ENCODE results near the gene OAS3.
"Not testable (repeated sequence)": the region's sequence is repeated elsewhere in the genome, so short reads cannot be mapped to it uniquely, and the experiment has no call there.

OAS3 gene

GRCh38 chr12:112947761-112948160, 9.5 kb downstream of the OAS3 start:
- ATAC-seq (replicated peaks) = no peak
- H3K36me3 Mint-ChIP-seq (ENCODE audit: insufficient read depth) = peaks cover 38% of the 10 kb centered on the region
- no peaks in the 10 kb centered on the region for H3K4me1 Mint-ChIP-seq (ENCODE audit: low read depth in 2 of 2)
- no peak overlapping the region for H3K4me3 Mint-ChIP-seq
- no peaks in the 10 kb centered on the region for H3K9me3 Mint-ChIP-seq
- no peaks in the 10 kb centered on the region for H3K27me3 Mint-ChIP-seq
- peak overlapping the region in 1 of 2 donors; percentile 46 for H3K27ac Mint-ChIP-seq
- DNase-seq = no peak

- Mint-ChIP-seq H3K27me3 (no peaks in the 10 kb centered on the region), H3K4me3 (no peak overlapping the region), H3K9me3 (no peaks in the 10 kb centered on the region), H3K4me1 (ENCODE audit: low read depth in 2 of 2) (no peaks in the 10 kb centered on the region), H3K27ac (no peak overlapping the region), H3K36me3 (ENCODE audit: insufficient read depth) (peaks cover 38% of the 10 kb centered on the region)
- DNase-seq (no peak), ATAC-seq (replicated peaks) (no peak)
Observed at GRCh38 chr12:112948806-112949205, 10.5 kb downstream of the OAS3 start.

GRCh38 chr12:112950701-112951100, 12.4 kb downstream of the OAS3 start:
- Mint-ChIP-seq H3K4me1 (ENCODE audit: low read depth in 2 of 2) (no peaks in the 10 kb centered on the region), H3K27ac (no peak overlapping the region), H3K36me3 (ENCODE audit: insufficient read depth) (peaks cover 23% of the 10 kb centered on the region), H3K9me3 (no peaks in the 10 kb centered on the region), H3K27me3 (no peaks in the 10 kb centered on the region), H3K4me3 (no peak overlapping the region)
- ATAC-seq (replicated peaks) = no peak
- no peak for DNase-seq

GRCh38 chr12:112957125-112957524, 18.9 kb downstream of the OAS3 start:
- H3K27ac Mint-ChIP-seq; DNase-seq; ATAC-seq (replicated peaks); H3K4me1 Mint-ChIP-seq (ENCODE audit: low read depth in 2 of 2); H3K9me3 Mint-ChIP-seq; H3K36me3 Mint-ChIP-seq (ENCODE audit: insufficient read depth); H3K27me3 Mint-ChIP-seq; H3K4me3 Mint-ChIP-seq: not testable (repeated sequence)

DNA sequence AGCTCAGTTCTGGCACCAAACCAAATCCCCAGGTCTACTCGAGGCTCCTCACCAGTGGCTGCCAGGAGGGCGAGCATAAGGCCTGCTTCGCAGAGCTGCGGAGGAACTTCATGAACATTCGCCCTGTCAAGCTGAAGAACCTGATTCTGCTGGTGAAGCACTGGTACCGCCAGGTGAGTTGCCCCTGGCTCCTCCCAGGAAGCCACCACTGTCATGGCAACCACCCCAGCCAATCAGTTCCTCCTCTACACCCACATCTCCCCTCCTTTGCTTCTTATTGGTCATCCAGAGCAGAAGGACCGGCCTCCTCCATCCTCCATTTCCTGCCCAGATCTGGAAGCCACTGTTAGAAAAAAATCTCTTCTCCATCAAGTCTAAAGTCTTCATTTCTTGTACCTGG, 22.8 kb downstream of the OAS3 start:
- no peak for ATAC-seq (replicated peaks)
- Mint-ChIP-seq H3K4me3 (no peak overlapping the region), H3K27me3 (no peaks in the 10 kb centered on the region), H3K27ac (no peak overlapping the region), H3K9me3 (no peaks in the 10 kb centered on the region), H3K36me3 (ENCODE audit: insufficient read depth) (peaks cover 21% of the 10 kb centered on the region), H3K4me1 (ENCODE audit: low read depth in 2 of 2) (peaks cover 6% of the 10 kb centered on the region in 2 donors)
- DNase-seq = no peak

DNA sequence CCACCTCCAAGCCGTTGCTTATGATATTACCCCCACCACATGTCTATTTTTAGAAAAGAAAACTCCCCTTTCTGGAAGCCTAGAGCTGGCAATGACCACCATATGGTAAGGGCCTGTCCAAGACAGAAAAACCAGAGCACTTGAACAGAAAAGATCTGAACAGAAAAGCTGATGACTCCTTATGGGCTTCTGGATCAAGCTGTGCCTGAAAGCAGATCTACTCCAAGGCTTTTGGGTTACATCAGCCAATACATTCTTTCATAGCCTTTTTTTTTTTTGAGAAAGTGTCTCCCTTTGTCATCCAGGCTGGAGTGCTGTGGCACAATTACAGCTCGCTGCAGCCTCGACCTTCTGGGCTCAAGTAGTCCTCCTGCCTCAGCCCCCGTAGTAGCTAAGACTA, 23.3 kb downstream of the OAS3 start:
- ATAC-seq (replicated peaks) (no peak), DNase-seq (no peak)
- Mint-ChIP-seq H3K9me3 (no peaks in the 10 kb centered on the region), H3K36me3 (ENCODE audit: insufficient read depth) (peaks cover 24% of the 10 kb centered on the region), H3K4me1 (ENCODE audit: low read depth in 2 of 2) (peaks cover 4 to 6% of the 10 kb centered on the region in 2 donors), H3K27ac (no peak overlapping the region), H3K4me3 (no peak overlapping the region), H3K27me3 (no peaks in the 10 kb centered on the region)

- Mint-ChIP-seq H3K36me3 (ENCODE audit: insufficient read depth) (peaks cover 26% of the 10 kb centered on the region), H3K4me3 (no peak overlapping the region), H3K4me1 (ENCODE audit: low read depth in 2 of 2) (peaks cover 4 to 6% of the 10 kb centered on the region in 2 donors), H3K27me3 (no peaks in the 10 kb centered on the region), H3K27ac (no peak overlapping the region), H3K9me3 (no peaks in the 10 kb centered on the region)
- no peak for ATAC-seq (replicated peaks)
- no peak for DNase-seq
Observed at GRCh38 chr12:112962561-112962960, 24.3 kb downstream of the OAS3 start.

GRCh38 chr12:112963227-112963861, 25.1 kb downstream of the OAS3 start:
- H3K36me3 Mint-ChIP-seq (ENCODE audit: insufficient read depth) = peaks cover 29% of the 10 kb centered on the region
- no peaks in the 10 kb centered on the region for H3K27me3 Mint-ChIP-seq
- H3K27ac Mint-ChIP-seq = no peak overlapping the region
- no peak for ATAC-seq (replicated peaks)
- no peaks in the 10 kb centered on the region for H3K9me3 Mint-ChIP-seq
- DNase-seq = no peak
- peaks cover 4 to 6% of the 10 kb centered on the region in 2 donors for H3K4me1 Mint-ChIP-seq (ENCODE audit: low read depth in 2 of 2)
- no peak overlapping the region for H3K4me3 Mint-ChIP-seq

DNA sequence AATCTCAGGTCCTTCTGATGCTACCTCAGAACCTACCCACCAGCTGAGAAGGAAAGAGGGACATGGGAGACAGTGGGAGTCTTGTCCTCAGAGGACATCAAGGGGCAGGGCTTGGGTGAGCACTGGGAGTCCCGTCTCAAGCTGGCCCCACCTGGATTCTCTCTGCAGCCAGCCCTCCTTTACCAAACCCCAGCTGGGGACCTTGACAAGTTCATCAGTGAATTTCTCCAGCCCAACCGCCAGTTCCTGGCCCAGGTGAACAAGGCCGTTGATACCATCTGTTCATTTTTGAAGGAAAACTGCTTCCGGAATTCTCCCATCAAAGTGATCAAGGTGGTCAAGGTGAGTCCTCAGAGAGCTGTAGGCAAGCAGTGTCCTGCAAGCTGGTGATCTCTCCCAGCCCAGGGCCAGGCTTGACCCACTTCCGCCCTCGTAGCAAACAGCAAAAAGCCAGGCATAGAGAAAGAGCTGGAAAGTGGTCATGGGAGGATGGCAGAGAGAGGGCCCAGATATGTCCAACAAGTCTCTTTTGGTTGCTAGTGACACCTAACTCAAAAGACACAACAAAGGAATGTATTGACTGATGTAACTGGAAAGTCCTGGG, 25.9 kb downstream of the OAS3 start:
- Mint-ChIP-seq H3K9me3 (no peaks in the 10 kb centered on the region), H3K27ac (no peak overlapping the region), H3K36me3 (ENCODE audit: insufficient read depth) (peaks cover 29% of the 10 kb centered on the region), H3K4me1 (ENCODE audit: low read depth in 2 of 2) (peaks cover 4 to 6% of the 10 kb centered on the region in 2 donors), H3K4me3 (no peak overlapping the region), H3K27me3 (no peaks in the 10 kb centered on the region)
- no peak for DNase-seq
- ATAC-seq (replicated peaks) = no peak

DNA sequence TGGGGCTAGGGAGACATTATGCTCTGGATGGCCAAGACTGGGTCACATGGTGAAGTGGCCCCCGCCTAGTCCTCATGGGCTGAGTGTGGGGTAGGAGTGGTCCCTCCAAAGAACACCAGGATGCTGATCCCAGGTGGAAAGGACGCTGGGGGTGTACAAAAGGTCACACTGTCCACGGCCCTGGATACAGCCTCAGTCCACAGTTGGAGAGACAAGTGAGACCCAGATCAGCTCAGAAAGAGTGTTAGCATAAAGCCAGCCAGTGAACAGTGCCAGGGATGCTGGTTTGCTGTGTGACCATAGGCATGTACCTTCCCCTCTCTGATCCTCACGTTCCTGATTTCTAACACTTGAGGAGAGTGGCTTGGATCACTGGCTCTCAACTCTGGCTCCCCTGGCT, 26.6 kb downstream of the OAS3 start:
- ATAC-seq (replicated peaks) (no peak), DNase-seq (no peak)
- Mint-ChIP-seq H3K27me3 (no peaks in the 10 kb centered on the region), H3K9me3 (no peaks in the 10 kb centered on the region), H3K4me3 (no peak overlapping the region), H3K27ac (no peak overlapping the region), H3K4me1 (ENCODE audit: low read depth in 2 of 2) (peaks cover 0 to under 1% of the 10 kb centered on the region in 2 donors), H3K36me3 (ENCODE audit: insufficient read depth) (peaks cover 29% of the 10 kb centered on the region)

DNA sequence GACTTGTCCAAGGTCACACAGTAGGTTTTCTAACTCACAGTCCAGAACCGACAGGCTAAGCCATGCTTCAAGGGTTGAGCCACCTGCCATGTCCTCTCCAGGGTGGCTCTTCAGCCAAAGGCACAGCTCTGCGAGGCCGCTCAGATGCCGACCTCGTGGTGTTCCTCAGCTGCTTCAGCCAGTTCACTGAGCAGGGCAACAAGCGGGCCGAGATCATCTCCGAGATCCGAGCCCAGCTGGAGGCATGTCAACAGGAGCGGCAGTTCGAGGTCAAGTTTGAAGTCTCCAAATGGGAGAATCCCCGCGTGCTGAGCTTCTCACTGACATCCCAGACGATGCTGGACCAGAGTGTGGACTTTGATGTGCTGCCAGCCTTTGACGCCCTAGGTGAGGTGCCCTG, 27.4 kb downstream of the OAS3 start:
- Mint-ChIP-seq H3K27me3 (no peaks in the 10 kb centered on the region), H3K4me1 (ENCODE audit: low read depth in 2 of 2) (peaks cover 0 to 3% of the 10 kb centered on the region in 2 donors), H3K9me3 (no peaks in the 10 kb centered on the region), H3K27ac (no peak overlapping the region), H3K4me3 (no peak overlapping the region), H3K36me3 (ENCODE audit: insufficient read depth) (peaks cover 31% of the 10 kb centered on the region)
- no peak for ATAC-seq (replicated peaks)
- no peak for DNase-seq

- Mint-ChIP-seq H3K4me3 (no peak overlapping the region), H3K27me3 (no peaks in the 10 kb centered on the region), H3K9me3 (no peaks in the 10 kb centered on the region), H3K4me1 (ENCODE audit: low read depth in 2 of 2) (peaks cover 0 to 3% of the 10 kb centered on the region in 2 donors), H3K27ac (no peak overlapping the region), H3K36me3 (ENCODE audit: insufficient read depth) (peaks cover 27% of the 10 kb centered on the region)
- ATAC-seq (replicated peaks) (no peak), DNase-seq (no peak)
Observed at GRCh38 chr12:112967306-112967705, 29.0 kb downstream of the OAS3 start.

- Mint-ChIP-seq H3K27me3 (no peaks in the 10 kb centered on the region), H3K9me3 (no peaks in the 10 kb centered on the region), H3K27ac (peak overlapping the region in 1 of 2 donors; percentile 65), H3K4me3 (no peak overlapping the region), H3K36me3 (ENCODE audit: insufficient read depth) (peaks cover 27% of the 10 kb centered on the region), H3K4me1 (ENCODE audit: low read depth in 2 of 2) (peaks cover 0 to 3% of the 10 kb centered on the region in 2 donors)
- no peak for DNase-seq
- no peak for ATAC-seq (replicated peaks)
Observed at GRCh38 chr12:112967858-112968257, 29.6 kb downstream of the OAS3 start.

- no peak overlapping the region for H3K4me3 Mint-ChIP-seq
- ATAC-seq (replicated peaks) (no peak), DNase-seq (no peak)
- no peaks in the 10 kb centered on the region for H3K9me3 Mint-ChIP-seq
- H3K27me3 Mint-ChIP-seq = no peaks in the 10 kb centered on the region
- peaks cover 16% of the 10 kb centered on the region for H3K36me3 Mint-ChIP-seq (ENCODE audit: insufficient read depth)
- no peak overlapping the region for H3K27ac Mint-ChIP-seq
- H3K4me1 Mint-ChIP-seq (ENCODE audit: low read depth in 2 of 2) = peaks cover 0 to 3% of the 10 kb centered on the region in 2 donors
Observed at GRCh38 chr12:112969547-112970306, 31.5 kb downstream of the OAS3 start.

Measured in effector memory CD8-positive, alpha-beta T cell (primary cell).